ENCODE measurements around the gene HS3ST5. TPM values are rescaled to one million over a fixed set of nuclear protein-coding genes. Genes with fewer than 3 reads are reported as not detected.
"Not testable (repeated sequence)": the region's sequence is repeated elsewhere in the genome, so short reads cannot be mapped to it uniquely, and the experiment has no call there.

The HS3ST5 gene
- total RNA-seq, 1 donor from 2014 or later: under 0.01 TPM

- Histone ChIP-seq H3K4me3 (ENCODE audit: low read length in 3 of 3) (no peak overlapping the region), H3K36me3 (ENCODE audit: control insufficient read depth in 3 of 3, insufficient read depth in 3 of 3, low read length in 3 of 3) (no peaks in the 10 kb centered on the region), H3K27ac (ENCODE audit: low read depth, low read length) (no peak overlapping the region), H3K27me3 (ENCODE audit: control insufficient read depth in 3 of 3, insufficient read depth in 3 of 3, low read length in 3 of 3) (no peaks in the 10 kb centered on the region), H3K9me3 (ENCODE audit: control insufficient read depth in 3 of 3, low read length in 3 of 3) (no peaks in the 10 kb centered on the region), H3K9ac (ENCODE audit: low read depth in 1 of 3, low read length in 3 of 3) (no peak overlapping the region), H3K4me1 (ENCODE audit: control insufficient read depth in 3 of 3, insufficient read depth in 3 of 3, low read length in 3 of 3) (no peaks in the 10 kb centered on the region)
Measured at GRCh38 chr6:114052141-114052540, 290.7 kb downstream of the HS3ST5 start.

GRCh38 chr6:114051031-114051430 lies 291.8 kb downstream of the HS3ST5 start:
- Histone ChIP-seq H3K9me3 (ENCODE audit: control insufficient read depth in 3 of 3, low read length in 3 of 3) (no peaks in the 10 kb centered on the region), H3K36me3 (ENCODE audit: control insufficient read depth in 3 of 3, insufficient read depth in 3 of 3, low read length in 3 of 3) (no peaks in the 10 kb centered on the region), H3K27ac (ENCODE audit: low read depth, low read length) (no peak overlapping the region), H3K9ac (ENCODE audit: low read depth in 1 of 3, low read length in 3 of 3) (no peak overlapping the region), H3K27me3 (ENCODE audit: control insufficient read depth in 3 of 3, insufficient read depth in 3 of 3, low read length in 3 of 3) (no peaks in the 10 kb centered on the region), H3K4me1 (ENCODE audit: control insufficient read depth in 3 of 3, insufficient read depth in 3 of 3, low read length in 3 of 3) (no peaks in the 10 kb centered on the region), H3K4me3 (ENCODE audit: low read length in 3 of 3) (no peak overlapping the region)

- no peaks in the 10 kb centered on the region for H3K4me1 ChIP-seq (ENCODE audit: control insufficient read depth in 3 of 3, insufficient read depth in 3 of 3, low read length in 3 of 3)
- H3K36me3 ChIP-seq (ENCODE audit: control insufficient read depth in 3 of 3, insufficient read depth in 3 of 3, low read length in 3 of 3): no peaks in the 10 kb centered on the region
- H3K27ac ChIP-seq (ENCODE audit: low read depth, low read length): no peak overlapping the region
- no peaks in the 10 kb centered on the region for H3K9me3 ChIP-seq (ENCODE audit: control insufficient read depth in 3 of 3, low read length in 3 of 3)
- H3K9ac ChIP-seq (ENCODE audit: low read depth in 1 of 3, low read length in 3 of 3): no peak overlapping the region
- H3K27me3 ChIP-seq (ENCODE audit: control insufficient read depth in 3 of 3, insufficient read depth in 3 of 3, low read length in 3 of 3): no peaks in the 10 kb centered on the region
- no peak overlapping the region for H3K4me3 ChIP-seq (ENCODE audit: low read length in 3 of 3)
Measured at GRCh38 chr6:114049367-114049966, 293.4 kb downstream of the HS3ST5 start.

- not testable (repeated sequence) for H3K4me3 ChIP-seq (ENCODE audit: low read length in 3 of 3); H3K4me1 ChIP-seq (ENCODE audit: control insufficient read depth in 3 of 3, insufficient read depth in 3 of 3, low read length in 3 of 3); H3K27ac ChIP-seq (ENCODE audit: low read depth, low read length); H3K9me3 ChIP-seq (ENCODE audit: control insufficient read depth in 3 of 3, low read length in 3 of 3); H3K27me3 ChIP-seq (ENCODE audit: control insufficient read depth in 3 of 3, insufficient read depth in 3 of 3, low read length in 3 of 3); H3K36me3 ChIP-seq (ENCODE audit: control insufficient read depth in 3 of 3, insufficient read depth in 3 of 3, low read length in 3 of 3); H3K9ac ChIP-seq (ENCODE audit: low read depth in 1 of 3, low read length in 3 of 3)
Measured at GRCh38 chr6:114044566-114044965, 298.3 kb downstream of the HS3ST5 start.

GRCh38 chr6:114042267-114043016 lies 300.4 kb downstream of the HS3ST5 start:
- no peaks in the 10 kb centered on the region for H3K4me1 ChIP-seq (ENCODE audit: control insufficient read depth in 3 of 3, insufficient read depth in 3 of 3, low read length in 3 of 3)
- no peaks in the 10 kb centered on the region for H3K9me3 ChIP-seq (ENCODE audit: control insufficient read depth in 3 of 3, low read length in 3 of 3)
- no peak overlapping the region for H3K9ac ChIP-seq (ENCODE audit: low read depth in 1 of 3, low read length in 3 of 3)
- H3K4me3 ChIP-seq (ENCODE audit: low read length in 3 of 3): no peak overlapping the region
- H3K27me3 ChIP-seq (ENCODE audit: control insufficient read depth in 3 of 3, insufficient read depth in 3 of 3, low read length in 3 of 3): no peaks in the 10 kb centered on the region
- H3K27ac ChIP-seq (ENCODE audit: low read depth, low read length): no peak overlapping the region
- H3K36me3 ChIP-seq (ENCODE audit: control insufficient read depth in 3 of 3, insufficient read depth in 3 of 3, low read length in 3 of 3): no peaks in the 10 kb centered on the region

GRCh38 chr6:114040871-114041270 lies 302.0 kb downstream of the HS3ST5 start:
- Histone ChIP-seq H3K27me3 (ENCODE audit: control insufficient read depth in 3 of 3, insufficient read depth in 3 of 3, low read length in 3 of 3) (no peaks in the 10 kb centered on the region), H3K9me3 (ENCODE audit: control insufficient read depth in 3 of 3, low read length in 3 of 3) (no peaks in the 10 kb centered on the region), H3K4me3 (ENCODE audit: low read length in 3 of 3) (no peak overlapping the region), H3K4me1 (ENCODE audit: control insufficient read depth in 3 of 3, insufficient read depth in 3 of 3, low read length in 3 of 3) (no peaks in the 10 kb centered on the region), H3K27ac (ENCODE audit: low read depth, low read length) (no peak overlapping the region), H3K9ac (ENCODE audit: low read depth in 1 of 3, low read length in 3 of 3) (no peak overlapping the region), H3K36me3 (ENCODE audit: control insufficient read depth in 3 of 3, insufficient read depth in 3 of 3, low read length in 3 of 3) (no peaks in the 10 kb centered on the region)

- Histone ChIP-seq H3K9ac (ENCODE audit: low read depth in 1 of 3, low read length in 3 of 3) (no peak overlapping the region), H3K4me3 (ENCODE audit: low read length in 3 of 3) (no peak overlapping the region), H3K27me3 (ENCODE audit: control insufficient read depth in 3 of 3, insufficient read depth in 3 of 3, low read length in 3 of 3) (no peaks in the 10 kb centered on the region), H3K27ac (ENCODE audit: low read depth, low read length) (no peak overlapping the region), H3K36me3 (ENCODE audit: control insufficient read depth in 3 of 3, insufficient read depth in 3 of 3, low read length in 3 of 3) (no peaks in the 10 kb centered on the region), H3K9me3 (ENCODE audit: control insufficient read depth in 3 of 3, low read length in 3 of 3) (no peaks in the 10 kb centered on the region), H3K4me1 (ENCODE audit: control insufficient read depth in 3 of 3, insufficient read depth in 3 of 3, low read length in 3 of 3) (no peaks in the 10 kb centered on the region)
Measured at GRCh38 chr6:114039841-114040240, 303.0 kb downstream of the HS3ST5 start.

GRCh38 chr6:114033606-114034005 lies 309.2 kb downstream of the HS3ST5 start:
- H3K4me1 ChIP-seq (ENCODE audit: control insufficient read depth in 3 of 3, insufficient read depth in 3 of 3, low read length in 3 of 3): peaks cover 0 to 2% (median 0%) of the 10 kb centered on the region in 3 donors
- H3K9ac ChIP-seq (ENCODE audit: low read depth in 1 of 3, low read length in 3 of 3): no peak overlapping the region
- no peaks in the 10 kb centered on the region for H3K27me3 ChIP-seq (ENCODE audit: control insufficient read depth in 3 of 3, insufficient read depth in 3 of 3, low read length in 3 of 3)
- H3K27ac ChIP-seq (ENCODE audit: low read depth, low read length): no peak overlapping the region
- no peaks in the 10 kb centered on the region for H3K9me3 ChIP-seq (ENCODE audit: control insufficient read depth in 3 of 3, low read length in 3 of 3)
- H3K4me3 ChIP-seq (ENCODE audit: low read length in 3 of 3): no peak overlapping the region
- no peaks in the 10 kb centered on the region for H3K36me3 ChIP-seq (ENCODE audit: control insufficient read depth in 3 of 3, insufficient read depth in 3 of 3, low read length in 3 of 3)

- no peak overlapping the region for H3K9ac ChIP-seq (ENCODE audit: low read depth in 1 of 3, low read length in 3 of 3)
- no peak overlapping the region for H3K4me3 ChIP-seq (ENCODE audit: low read length in 3 of 3)
- peaks cover 0 to 2% (median 0%) of the 10 kb centered on the region in 3 donors for H3K4me1 ChIP-seq (ENCODE audit: control insufficient read depth in 3 of 3, insufficient read depth in 3 of 3, low read length in 3 of 3)
- no peaks in the 10 kb centered on the region for H3K27me3 ChIP-seq (ENCODE audit: control insufficient read depth in 3 of 3, insufficient read depth in 3 of 3, low read length in 3 of 3)
- no peak overlapping the region for H3K27ac ChIP-seq (ENCODE audit: low read depth, low read length)
- no peaks in the 10 kb centered on the region for H3K9me3 ChIP-seq (ENCODE audit: control insufficient read depth in 3 of 3, low read length in 3 of 3)
- no peaks in the 10 kb centered on the region for H3K36me3 ChIP-seq (ENCODE audit: control insufficient read depth in 3 of 3, insufficient read depth in 3 of 3, low read length in 3 of 3)
Measured at GRCh38 chr6:114032721-114033120, 310.1 kb downstream of the HS3ST5 start.

GRCh38 chr6:114030767-114031166 lies 312.1 kb downstream of the HS3ST5 start:
- peak overlapping the region in 1 of 3 donors; percentile 1 for H3K4me3 ChIP-seq (ENCODE audit: low read length in 3 of 3)
- peak overlapping the region; percentile 9 for H3K27ac ChIP-seq (ENCODE audit: low read depth, low read length)
- H3K9me3 ChIP-seq (ENCODE audit: control insufficient read depth in 3 of 3, low read length in 3 of 3): no peaks in the 10 kb centered on the region
- no peak overlapping the region for H3K9ac ChIP-seq (ENCODE audit: low read depth in 1 of 3, low read length in 3 of 3)
- H3K27me3 ChIP-seq (ENCODE audit: control insufficient read depth in 3 of 3, insufficient read depth in 3 of 3, low read length in 3 of 3): no peaks in the 10 kb centered on the region
- H3K36me3 ChIP-seq (ENCODE audit: control insufficient read depth in 3 of 3, insufficient read depth in 3 of 3, low read length in 3 of 3): no peaks in the 10 kb centered on the region
- H3K4me1 ChIP-seq (ENCODE audit: control insufficient read depth in 3 of 3, insufficient read depth in 3 of 3, low read length in 3 of 3): peaks cover 0 to 2% (median 0%) of the 10 kb centered on the region in 3 donors
